C1 segment of cervical spinal cord (tissue), 14 donors: ENCODE measurements around the gene PHF2.

ENCODE experiments used
- DNase-seq, 14 donors: peaks; one replicate each; lab custom pipeline; 2025; lab: John Stamatoyannopoulos, UW

The PHF2 gene

DNA sequence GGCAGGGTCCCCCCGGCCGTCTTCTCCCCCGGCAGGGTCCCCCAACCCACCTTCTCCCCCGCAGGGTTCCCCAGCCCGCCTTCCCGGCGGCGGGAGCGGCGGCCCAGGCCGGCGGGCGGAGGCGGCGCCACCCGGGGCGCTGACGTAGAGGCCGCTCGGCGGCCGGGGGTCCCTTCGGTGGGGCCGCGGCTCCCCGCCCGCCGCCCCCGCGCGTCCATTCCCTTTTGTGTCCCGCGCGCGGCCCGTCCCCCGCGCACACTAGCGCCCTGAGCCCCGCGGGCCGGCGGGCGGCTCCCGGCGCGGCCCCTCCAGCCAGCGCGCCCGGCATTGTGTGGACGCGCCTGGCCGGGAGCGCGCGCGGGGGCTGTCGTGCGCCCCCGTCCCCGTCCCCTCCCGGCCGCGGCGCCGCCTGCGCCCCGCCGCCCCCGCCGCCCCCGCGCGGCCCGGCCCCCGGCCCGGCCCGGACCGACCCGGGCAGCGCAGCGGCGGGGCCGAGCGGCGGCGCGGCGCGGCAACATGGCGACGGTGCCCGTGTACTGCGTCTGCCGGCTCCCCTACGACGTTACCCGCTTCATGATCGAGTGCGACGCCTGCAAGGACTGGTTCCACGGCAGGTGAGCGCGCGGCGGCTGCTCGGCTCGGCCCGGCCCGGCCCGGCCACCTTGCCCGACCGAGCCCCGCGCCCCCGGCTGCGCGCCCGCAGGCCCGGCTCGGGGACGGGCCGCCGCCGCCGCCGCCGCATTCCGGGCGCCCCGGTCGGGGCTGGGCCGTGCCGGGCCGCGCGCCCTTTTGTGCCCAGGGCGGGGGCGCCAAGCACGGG, at the start of gene PHF2:
PHF2 (plus strand) TSS at position 327 of the 820 bp plus-strand sequence; CDS start at position 517, 190 bp downstream.
- DNase-seq, result peak in 2 of 14 donors; percentile 13 to 62

DNA sequence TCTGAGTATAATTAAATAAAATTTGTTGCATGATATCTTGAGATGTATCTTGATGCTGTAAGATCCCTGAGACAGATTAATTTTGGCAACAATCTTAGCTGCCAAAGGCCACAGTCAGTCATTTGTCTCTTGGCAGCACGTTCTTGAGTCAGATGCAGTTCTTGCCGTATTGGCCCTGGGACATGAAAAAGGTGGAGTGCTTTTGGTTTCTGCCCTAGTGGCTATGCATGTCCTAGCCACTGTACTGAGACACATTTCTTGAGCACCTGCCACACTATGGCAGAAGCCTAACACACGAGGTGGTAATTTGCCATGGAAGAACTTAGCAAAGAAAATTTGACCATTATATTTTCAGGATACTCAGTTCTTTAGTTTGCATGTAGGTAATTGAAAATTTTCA, 45.0 kb upstream of the PHF2 start:
- peak in 1 of 14 donors; percentile 87 for DNase-seq

GRCh38 chr9:93532141-93532540, 44.2 kb upstream of the PHF2 start:
- DNase-seq, result no peak

DNA sequence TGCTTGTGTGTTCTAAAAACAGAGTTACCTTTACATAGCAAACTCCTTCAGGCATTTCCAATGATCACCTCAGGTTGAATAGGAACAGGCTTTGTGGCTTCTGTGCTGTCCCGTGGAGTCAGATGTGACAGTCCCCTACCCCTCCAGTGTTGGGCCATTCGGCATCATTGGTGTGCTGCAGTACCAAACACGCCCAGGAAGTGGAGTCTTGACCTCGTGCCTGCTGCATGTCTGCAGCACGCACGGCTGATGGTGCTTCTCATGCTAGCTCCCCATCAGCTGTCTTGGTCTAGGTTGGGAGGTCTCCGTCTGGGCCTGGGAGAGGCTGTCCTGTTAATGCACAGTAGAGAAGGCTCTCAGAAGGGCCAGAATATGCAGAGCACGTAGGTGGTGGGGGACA, 42.5 kb upstream of the PHF2 start:
- DNase-seq, result no peak

DNA sequence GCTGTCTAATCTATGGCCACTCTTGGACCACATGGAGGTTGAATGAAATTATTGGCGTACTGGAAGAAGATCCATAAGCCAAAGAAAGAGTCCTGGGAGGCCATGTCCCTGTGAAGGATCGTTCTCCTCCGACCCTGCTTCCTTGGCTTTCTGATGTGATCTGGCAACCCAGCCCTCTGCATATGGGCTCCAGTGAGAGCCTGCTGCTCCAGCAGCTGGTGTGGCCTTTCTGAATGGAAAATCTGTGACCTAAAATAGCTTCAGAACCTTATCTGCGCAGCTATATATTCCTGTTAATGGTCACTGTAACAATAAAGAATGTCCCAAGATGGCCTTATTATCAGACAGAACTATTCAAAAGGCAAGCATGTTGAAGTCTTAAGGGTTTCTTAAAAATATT, 40.2 kb upstream of the PHF2 start:
- peak in 1 of 14 donors; percentile 74 for DNase-seq

GRCh38 chr9:93536874-93537273, 39.5 kb upstream of the PHF2 start:
- DNase-seq, result no peak

GRCh38 chr9:93540305-93540704, 36.1 kb upstream of the PHF2 start:
- DNase-seq, result no peak

GRCh38 chr9:93541005-93541404, 35.4 kb upstream of the PHF2 start:
- no peak for DNase-seq

DNA sequence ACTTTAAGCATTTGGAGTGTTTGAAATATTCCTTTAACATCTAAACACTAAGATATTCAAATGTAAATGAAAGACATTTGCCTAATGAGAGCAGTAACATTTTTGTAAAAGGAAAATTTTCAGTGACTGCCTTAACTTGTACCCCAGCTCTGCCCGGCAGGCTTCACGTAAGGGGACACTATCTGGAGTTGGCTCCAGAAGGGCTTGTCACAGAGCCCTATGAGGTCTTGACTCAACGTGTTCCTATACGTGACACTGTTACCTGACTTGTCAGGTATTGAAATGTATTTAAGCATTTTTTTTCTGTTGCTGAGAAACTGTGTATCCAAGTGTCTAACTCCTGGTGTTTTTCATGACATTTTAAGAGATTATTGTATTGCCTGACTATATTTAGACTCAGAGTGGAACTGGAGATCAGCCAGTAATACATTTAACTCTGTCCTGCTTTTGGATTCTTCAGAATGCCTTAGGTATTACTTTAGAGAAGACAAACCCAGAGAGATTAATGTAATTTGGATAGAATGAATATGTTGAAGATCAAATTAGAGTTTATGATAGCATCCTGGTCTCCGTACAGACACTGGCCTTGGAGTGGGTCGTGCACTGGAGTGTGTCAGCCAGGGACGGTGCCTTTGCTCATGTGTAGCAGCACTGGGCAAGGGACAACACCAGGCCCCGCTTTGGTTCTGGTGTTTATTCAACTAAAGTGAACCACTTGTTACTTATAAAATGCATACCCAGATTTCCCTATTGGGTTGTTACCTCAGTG, 34.6 kb upstream of the PHF2 start:
- peak in 1 of 14 donors; percentile 19 for DNase-seq

DNA sequence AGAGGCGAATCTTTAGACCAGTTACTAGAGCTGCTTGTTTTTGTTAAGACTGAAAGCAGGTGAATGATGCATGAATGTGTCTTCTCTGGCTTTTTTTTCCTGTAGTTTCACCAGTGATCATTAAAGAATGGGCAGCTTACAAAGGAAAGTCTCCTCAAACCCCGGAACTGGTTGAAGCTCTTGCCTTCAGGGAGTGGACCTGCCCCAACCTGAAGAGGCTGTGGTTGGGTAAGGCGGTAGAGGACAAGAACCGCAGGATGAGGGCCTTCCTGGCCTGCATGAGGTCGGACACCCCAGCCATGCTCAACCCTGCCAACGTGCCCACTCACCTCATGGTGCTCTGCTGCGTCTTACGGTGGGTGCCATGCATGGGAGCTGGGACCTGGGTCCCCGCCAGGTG, 33.3 kb upstream of the PHF2 start:
- no peak for DNase-seq

GRCh38 chr9:93546356-93546755, 30.0 kb upstream of the PHF2 start:
- DNase-seq, result no peak

DNA sequence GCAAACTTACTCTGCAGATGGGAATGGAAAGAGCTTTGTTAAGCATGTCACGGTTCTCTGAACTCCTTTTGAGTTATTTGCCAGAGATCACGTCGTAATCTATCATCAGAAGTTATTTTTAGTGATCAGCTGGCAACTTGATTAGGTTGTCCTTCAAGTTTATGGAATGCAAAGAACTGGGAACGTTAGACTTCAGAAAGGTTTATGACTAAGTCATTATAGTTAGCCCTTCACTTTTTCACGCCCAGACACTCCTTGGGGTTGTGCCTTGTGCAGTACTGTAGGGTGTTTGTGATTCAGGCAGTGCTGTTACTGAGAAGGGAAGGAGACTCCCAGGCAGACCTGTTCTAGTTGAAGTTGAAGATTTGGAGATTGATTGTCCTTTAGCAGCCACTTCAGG, 26.8 kb upstream of the PHF2 start:
- no peak for DNase-seq

DNA sequence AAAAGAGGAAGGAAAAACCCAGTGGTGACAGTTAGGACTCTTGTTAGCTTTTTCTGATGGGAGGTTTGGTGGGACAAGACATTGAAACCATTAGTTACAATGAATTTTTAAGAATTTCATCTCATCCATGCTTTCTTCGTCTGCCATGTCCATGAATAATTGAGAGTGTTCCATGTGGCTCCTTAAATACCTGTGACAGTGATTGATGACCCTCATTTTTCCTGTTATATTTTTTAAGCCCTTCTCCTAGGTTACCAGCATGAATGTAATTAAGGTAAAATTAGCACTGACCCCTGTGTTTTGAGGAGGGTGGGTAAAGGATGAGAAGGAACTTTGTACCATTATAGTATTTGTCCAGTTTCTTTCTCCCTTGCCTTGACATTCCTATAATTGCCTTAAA, 23.5 kb upstream of the PHF2 start:
- DNase-seq, result no peak

DNA sequence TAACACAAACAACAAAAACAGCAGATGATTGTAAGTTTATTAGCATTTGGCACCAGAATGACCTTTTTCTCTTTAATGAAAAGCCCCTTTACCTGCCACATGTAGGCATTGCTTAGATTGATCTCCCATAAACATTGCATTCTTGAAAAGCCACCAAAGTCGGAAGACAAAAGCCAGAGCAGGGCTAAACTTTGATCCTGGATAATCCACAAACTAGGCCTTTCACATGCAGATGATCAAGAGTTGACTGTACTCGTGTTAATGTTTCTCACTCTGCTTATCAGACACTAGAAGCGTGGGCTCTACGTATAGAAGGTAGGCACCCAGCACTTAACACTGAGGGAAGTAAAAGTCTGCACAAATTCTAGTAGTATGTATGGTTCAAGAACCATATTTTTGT, 21.0 kb upstream of the PHF2 start:
- DNase-seq, result no peak

- no peak for DNase-seq
Measured at GRCh38 chr9:93557366-93558137, 18.8 kb upstream of the PHF2 start.

- no peak for DNase-seq
Measured at GRCh38 chr9:93558503-93558902, 17.9 kb upstream of the PHF2 start.

DNA sequence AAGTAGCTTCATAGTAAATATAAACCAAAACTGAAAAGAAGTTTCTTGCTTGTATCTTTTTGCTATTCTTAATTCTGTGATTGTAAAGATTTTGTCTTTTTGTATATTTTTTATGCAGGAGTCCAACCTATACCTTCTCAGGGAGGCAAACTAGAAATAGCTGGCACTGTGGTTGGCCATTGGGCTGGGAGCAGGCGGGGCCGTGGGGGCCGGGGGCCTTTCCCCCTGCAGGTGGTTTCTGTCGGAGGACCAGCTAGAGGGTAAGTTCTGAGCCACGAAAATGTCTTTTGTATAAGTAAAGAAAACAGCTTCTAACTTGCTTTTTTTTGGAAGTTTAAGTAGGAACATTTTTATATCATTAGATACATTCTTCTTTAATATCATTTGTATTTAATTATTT, 15.4 kb upstream of the PHF2 start:
- DNase-seq, result no peak

GRCh38 chr9:93562157-93562556, 14.2 kb upstream of the PHF2 start:
- no peak for DNase-seq

GRCh38 chr9:93565089-93565488, 11.3 kb upstream of the PHF2 start:
- no peak for DNase-seq

- DNase-seq, result peak; percentile 82 to 100 (median 96)
Measured at GRCh38 chr9:93566408-93567270, 9.7 kb upstream of the PHF2 start.
